Vagina (tissue), 2 donors: ENCODE measurements around the gene ZDHHC3. TPM values are rescaled to one million over a fixed set of nuclear protein-coding genes. Genes with fewer than 3 reads are reported as not detected.

ENCODE experiments used
- DNase-seq, 2 donors: peaks; one replicate each; pipeline ENCODE4 v3.0.0-alpha.2; 2017; ENCODE audit errors: extremely low spot score in 2 of 2
- H3K27ac ChIP-seq: fragments of 200-600 bp; sonication (generic); one replicate; pipeline ENCODE4 v1.5.1; 2019
- H3K27me3 ChIP-seq: fragments of 200-600 bp; sonication (generic); one replicate; pipeline ENCODE4 v1.5.1; 2019
- H3K36me3 ChIP-seq, 2 donors: fragments of 200-600 bp; sonication (generic); one replicate each; pipeline ENCODE4 v1.5.1; 2017 to 2019
- H3K4me1 ChIP-seq: fragments of 200-600 bp; sonication (generic); one replicate; pipeline ENCODE4 v1.5.1; 2019
- H3K4me3 ChIP-seq, 2 donors: fragments of 200-600 bp; sonication (generic); 1 replicate in 1 of 2; 2 replicates in 1 of 2; pipeline ENCODE4 v1.5.1; 2016 to 2019
- H3K9me3 ChIP-seq: fragments of 200-600 bp; sonication (generic); one replicate; pipeline ENCODE4 v1.5.1; 2019
- POLR2A ChIP-seq, 2 donors: fragments of 450-650 bp; IDR thresholded peaks; one replicate each; pipeline ENCODE4 v1.6.1; 2017; ENCODE audit warnings: antibody characterized with exemption in 2 of 2, mild to moderate bottlenecking in 2 of 2, moderate library complexity in 2 of 2
- POLR2AphosphoS5 ChIP-seq, 2 donors: sonication (generic); formaldehyde crosslinking; IDR thresholded peaks; one replicate each; pipeline ENCODE4 v1.9.0; 2017; ENCODE audit warnings: antibody characterized with exemption in 2 of 2, mild to moderate bottlenecking in 2 of 2, low read depth in 1 of 2; ENCODE audit not compliant: insufficient read depth in 1 of 2
- intact Hi-C: fragments of 100-400 bp; cut with DNase I; formaldehyde crosslinking; loops from one replicate; pipeline ENCODE4 v1.15.1; 2023
- total RNA-seq: library from RNA; depleted of rRNA; stranded (reverse); fragments of >200 nt; gene quantifications from one replicate; pipeline ENCODE4 v1.2.3, GENCODE V29; 2016
- TF ChIP-seq, protein P1 (sequence below), 3 experiments: fragments of 450-650 bp in 2 of 3; fragments of 200-600 bp in 1 of 3; sonication (generic) in 1 of 3; IDR thresholded peaks; one replicate each; pipeline ENCODE4 v1.5.1; 2017 to 2019; ENCODE audit warnings: antibody characterized with exemption in 3 of 3, mild to moderate bottlenecking in 2 of 3, moderate library complexity in 2 of 3

ZDHHC3 gene
- total RNA-seq = 83.5 TPM

DNA sequence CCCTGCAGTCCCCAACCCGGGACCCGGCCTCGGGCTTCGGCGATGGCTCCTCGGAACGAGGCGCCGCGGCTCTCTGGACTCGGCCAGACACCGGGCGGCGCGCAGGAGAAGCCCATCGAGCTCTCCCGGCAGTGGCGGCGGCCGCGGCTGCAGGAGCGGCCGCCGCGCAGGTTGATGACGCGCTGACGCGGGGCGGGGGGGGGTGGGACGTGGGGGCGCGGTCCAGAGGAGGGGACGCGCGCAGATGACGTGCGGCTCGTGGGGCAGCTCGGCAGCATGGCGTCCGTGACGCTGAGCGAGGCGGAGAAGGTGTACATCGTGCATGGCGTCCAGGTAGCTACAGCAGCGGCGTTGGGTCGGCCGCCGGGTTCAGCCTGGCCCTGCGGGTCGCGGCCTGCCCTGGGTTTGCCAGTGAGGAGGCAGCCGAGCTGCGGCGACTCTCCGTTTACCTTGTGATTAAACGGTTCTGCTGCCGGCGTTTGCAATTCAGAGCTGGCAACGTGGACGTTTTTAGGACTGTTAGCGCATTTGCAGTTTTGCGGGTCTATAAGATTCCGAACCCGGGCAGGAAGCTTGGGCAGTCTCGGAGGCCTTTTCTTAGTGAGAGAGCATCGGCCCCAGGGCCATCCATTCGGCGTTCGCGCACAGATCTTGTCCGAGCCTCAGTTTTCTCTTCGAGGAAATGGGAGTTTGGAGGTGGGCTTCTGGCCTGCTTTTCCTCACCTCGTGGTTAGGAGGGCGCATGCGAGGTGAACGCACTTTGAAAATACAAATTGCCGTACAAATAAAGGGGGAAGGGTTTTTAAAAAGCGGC, at the start of gene ZDHHC3, which contains the start of gene EXOSC7:
Gene ZDHHC3, minus strand, starts transcription at position 173 of the 814 bp plus-strand sequence. CDS start 16,738 bp downstream, outside the sequence.
Gene EXOSC7, plus strand, starts transcription at position 243 of the 814 bp plus-strand sequence. Its CDS starts 34 bp downstream, at position 277.
- Histone ChIP-seq H3K4me1 (peaks cover 78% of the 10 kb centered on the region), H3K27me3 (no peaks in the 10 kb centered on the region), H3K27ac (peak within 1 kb of the TSS; percentile 85), H3K36me3 (no peaks in the 10 kb centered on the region), H3K9me3 (no peaks in the 10 kb centered on the region), H3K4me3 (peak within 1 kb of the TSS; percentile 91 to 96)
- intact Hi-C loops = no loop called here
- TF ChIP-seq POLR2A (IDR thresholded peaks at IDR 0.05) (no peak), POLR2AphosphoS5 (IDR thresholded peaks at IDR 0.05; ENCODE audit: insufficient read depth in 1 of 2, low read depth in 1 of 2) (peak in 1 of 2 donors; percentile 82)
- TF ChIP-seq, protein P1, sequence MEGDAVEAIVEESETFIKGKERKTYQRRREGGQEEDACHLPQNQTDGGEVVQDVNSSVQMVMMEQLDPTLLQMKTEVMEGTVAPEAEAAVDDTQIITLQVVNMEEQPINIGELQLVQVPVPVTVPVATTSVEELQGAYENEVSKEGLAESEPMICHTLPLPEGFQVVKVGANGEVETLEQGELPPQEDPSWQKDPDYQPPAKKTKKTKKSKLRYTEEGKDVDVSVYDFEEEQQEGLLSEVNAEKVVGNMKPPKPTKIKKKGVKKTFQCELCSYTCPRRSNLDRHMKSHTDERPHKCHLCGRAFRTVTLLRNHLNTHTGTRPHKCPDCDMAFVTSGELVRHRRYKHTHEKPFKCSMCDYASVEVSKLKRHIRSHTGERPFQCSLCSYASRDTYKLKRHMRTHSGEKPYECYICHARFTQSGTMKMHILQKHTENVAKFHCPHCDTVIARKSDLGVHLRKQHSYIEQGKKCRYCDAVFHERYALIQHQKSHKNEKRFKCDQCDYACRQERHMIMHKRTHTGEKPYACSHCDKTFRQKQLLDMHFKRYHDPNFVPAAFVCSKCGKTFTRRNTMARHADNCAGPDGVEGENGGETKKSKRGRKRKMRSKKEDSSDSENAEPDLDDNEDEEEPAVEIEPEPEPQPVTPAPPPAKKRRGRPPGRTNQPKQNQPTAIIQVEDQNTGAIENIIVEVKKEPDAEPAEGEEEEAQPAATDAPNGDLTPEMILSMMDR (IDR thresholded peaks at IDR 0.05) = no peak
- peak in 1 of 2 donors; percentile 91 for DNase-seq

DNA sequence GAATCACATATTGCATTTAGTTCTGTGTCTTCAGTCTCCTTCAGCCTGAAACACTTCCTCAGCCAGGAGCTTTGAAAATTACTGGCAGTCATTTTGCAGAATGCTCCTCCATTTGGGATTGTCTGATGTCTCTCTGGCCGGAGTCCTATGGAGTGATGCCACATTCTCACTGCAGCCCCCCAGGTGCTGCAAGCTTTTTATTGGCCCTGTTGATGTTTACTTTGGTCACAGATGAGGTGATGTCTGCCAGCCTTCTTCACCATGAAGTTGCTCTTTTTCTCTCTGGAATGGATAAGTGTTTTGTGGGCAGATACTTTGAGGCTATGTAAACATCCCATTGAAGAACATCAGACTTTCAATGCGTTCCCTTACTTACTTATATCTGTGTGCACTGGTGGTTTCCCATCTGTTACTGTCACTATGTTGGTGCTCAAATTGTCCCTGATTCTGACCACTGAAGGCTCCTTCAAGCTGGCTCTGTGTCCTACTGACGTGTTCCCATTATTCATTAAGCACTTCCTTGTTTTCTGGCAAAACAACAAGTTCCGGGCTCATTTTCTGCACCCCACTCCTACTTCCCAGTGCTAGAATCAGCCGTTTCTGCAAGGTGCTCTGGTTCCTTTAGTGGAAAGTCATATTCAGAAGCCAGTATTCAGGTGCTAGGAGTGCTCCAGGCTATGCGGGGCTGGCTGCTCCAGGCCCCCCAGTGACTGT, 48.7 kb upstream of the ZDHHC3 start:
- H3K36me3 ChIP-seq = no peaks in the 10 kb centered on the region
- H3K27ac ChIP-seq = no peak overlapping the region
- peaks cover 66% of the 10 kb centered on the region for H3K4me1 ChIP-seq
- no peaks in the 10 kb centered on the region for H3K9me3 ChIP-seq
- no peaks in the 10 kb centered on the region for H3K27me3 ChIP-seq
- DNase-seq = no peak
- no peak overlapping the region for H3K4me3 ChIP-seq
- TF ChIP-seq POLR2AphosphoS5 (IDR thresholded peaks at IDR 0.05; ENCODE audit: insufficient read depth in 1 of 2, low read depth in 1 of 2) (no peak), POLR2A (IDR thresholded peaks at IDR 0.05) (no peak)
- TF ChIP-seq, protein P1 (IDR thresholded peaks at IDR 0.05) = no peak
- intact Hi-C loops = no loop called here

DNA sequence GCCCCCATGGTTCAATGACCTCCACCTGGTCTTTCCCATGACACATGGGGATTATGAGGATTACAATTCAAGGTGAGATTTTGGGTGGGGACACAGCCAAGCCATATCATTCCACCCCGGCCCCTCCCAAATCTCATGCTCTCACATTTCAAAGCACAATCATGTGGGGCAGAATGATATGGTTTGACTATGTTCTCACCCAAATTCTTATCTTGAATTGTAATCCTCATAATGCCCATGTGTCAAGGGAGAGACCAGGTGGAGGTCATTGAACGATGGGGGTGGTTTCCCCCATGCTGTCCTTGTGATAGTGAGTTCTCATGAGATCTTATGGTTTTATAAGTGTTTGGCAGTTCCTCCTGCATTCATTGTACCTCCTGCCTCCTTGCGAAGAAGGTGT, 47.7 kb upstream of the ZDHHC3 start:
- no peak overlapping the region for H3K4me3 ChIP-seq
- intact Hi-C loops = no loop called here
- H3K9me3 ChIP-seq = no peaks in the 10 kb centered on the region
- H3K27me3 ChIP-seq = no peaks in the 10 kb centered on the region
- H3K4me1 ChIP-seq = peaks cover 62% of the 10 kb centered on the region
- no peak overlapping the region for H3K27ac ChIP-seq
- no peaks in the 10 kb centered on the region for H3K36me3 ChIP-seq
- no peak for DNase-seq
- TF ChIP-seq POLR2A (IDR thresholded peaks at IDR 0.05) = no peak
- TF ChIP-seq, protein P1 (IDR thresholded peaks at IDR 0.05) = no peak
- no peak for TF ChIP-seq POLR2AphosphoS5 (IDR thresholded peaks at IDR 0.05; ENCODE audit: insufficient read depth in 1 of 2, low read depth in 1 of 2)

DNA sequence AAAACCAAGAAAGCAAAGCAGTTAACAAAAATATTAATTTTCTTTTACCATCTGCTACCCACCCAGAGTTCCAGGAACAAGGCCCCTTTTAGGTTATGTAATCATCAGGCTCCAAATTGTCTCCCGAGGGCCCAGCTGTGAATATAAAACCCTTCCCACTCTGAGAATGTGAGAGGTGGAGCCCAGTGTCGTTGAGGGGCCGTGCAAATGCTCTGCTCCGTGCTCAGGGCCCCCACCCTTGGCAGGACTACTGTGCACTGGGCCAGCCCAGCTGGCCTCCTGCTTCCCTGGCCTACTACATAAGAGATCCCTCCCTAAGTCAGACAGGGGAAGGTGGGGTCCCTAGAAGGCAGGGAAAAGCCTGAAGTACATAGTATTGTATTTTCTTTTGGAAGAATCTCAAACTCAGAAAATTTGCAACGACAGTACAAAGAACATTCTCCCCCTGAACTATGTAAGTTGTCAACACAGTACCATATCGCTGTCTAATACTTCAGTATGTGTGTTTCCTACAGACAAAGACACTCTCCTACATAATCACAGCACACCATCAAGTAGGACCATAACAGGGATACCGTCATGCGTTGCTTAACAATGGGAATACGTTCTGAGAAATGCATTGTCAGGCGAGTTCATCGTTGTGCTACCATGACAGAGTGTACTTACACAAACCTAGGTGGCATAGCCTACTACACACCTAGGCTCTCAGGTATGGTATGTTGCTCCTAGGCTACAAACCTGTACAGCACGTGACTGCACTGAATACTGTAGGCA, 45.7 kb upstream of the ZDHHC3 start:
- Histone ChIP-seq H3K9me3 (no peaks in the 10 kb centered on the region), H3K36me3 (no peaks in the 10 kb centered on the region), H3K4me3 (no peak overlapping the region), H3K27me3 (no peaks in the 10 kb centered on the region), H3K4me1 (peaks cover 66% of the 10 kb centered on the region), H3K27ac (no peak overlapping the region)
- DNase-seq = no peak
- intact Hi-C loops = no loop called here
- TF ChIP-seq POLR2AphosphoS5 (IDR thresholded peaks at IDR 0.05; ENCODE audit: insufficient read depth in 1 of 2, low read depth in 1 of 2) = no peak
- no peak for TF ChIP-seq POLR2A (IDR thresholded peaks at IDR 0.05)
- TF ChIP-seq, protein P1 (IDR thresholded peaks at IDR 0.05) = no peak
